GM21786 (cell line): ENCODE data around the gene L3MBTL4.

ENCODE experiments used
- ATAC-seq: cut with Tn5 transposase; IDR thresholded peaks from one replicate; pipeline ENCODE4 v1.9.1; 2021; ENCODE audit not compliant: unreplicated experiment

L3MBTL4 gene

DNA sequence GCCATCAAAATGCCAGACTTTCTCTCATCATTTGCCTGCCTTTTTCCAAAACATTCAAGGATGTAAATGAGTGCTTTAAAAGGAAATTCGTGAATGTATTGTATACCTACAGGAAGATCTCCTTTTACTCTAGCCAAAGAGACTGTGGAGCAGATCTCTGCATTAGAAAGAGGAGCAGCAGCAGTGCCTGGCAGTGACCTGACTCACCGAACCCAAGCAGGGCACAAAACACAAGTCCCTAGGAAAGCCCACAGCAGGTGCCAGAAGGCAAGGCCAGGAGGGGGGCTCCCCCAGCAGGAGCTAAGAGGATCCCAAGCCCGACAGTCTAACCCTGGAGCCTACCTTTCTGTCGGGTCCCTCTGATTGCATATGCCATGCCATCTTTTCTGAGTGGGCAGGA is 47.9 kb downstream of the L3MBTL4 start:
- no peak for ATAC-seq

- ATAC-seq: no peak
Observed at GRCh38 chr18:6365385-6365784, 49.3 kb downstream of the L3MBTL4 start.

GRCh38 chr18:6363216-6363615 is 51.5 kb downstream of the L3MBTL4 start:
- ATAC-seq: peak; percentile 56

DNA sequence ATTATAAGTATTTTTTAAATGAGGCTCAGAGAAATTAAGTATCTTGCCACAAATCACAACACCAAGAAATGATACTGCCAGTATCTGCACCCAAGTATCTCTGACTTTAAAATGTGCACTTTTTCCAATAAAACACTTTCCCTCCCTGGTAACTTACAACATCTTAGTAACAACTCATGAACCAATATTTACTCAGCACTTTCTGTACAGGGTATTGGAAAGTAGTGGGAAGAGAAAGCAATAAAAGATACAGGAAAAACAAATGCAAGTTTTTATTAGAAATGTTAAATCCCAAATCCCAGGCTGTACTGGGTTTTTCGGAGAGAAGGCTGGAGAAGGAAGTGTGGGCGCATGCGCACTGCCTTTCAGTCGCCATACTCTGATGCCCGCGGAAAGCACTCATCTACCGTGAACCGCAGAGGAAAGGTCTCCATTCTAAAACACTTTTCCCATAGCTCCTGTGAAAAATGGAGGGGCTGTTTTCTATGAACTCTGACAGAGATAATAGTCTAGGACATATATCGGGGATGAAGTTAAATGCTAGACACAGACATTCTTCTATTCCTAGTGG is 52.1 kb downstream of the L3MBTL4 start:
- ATAC-seq: no peak

DNA sequence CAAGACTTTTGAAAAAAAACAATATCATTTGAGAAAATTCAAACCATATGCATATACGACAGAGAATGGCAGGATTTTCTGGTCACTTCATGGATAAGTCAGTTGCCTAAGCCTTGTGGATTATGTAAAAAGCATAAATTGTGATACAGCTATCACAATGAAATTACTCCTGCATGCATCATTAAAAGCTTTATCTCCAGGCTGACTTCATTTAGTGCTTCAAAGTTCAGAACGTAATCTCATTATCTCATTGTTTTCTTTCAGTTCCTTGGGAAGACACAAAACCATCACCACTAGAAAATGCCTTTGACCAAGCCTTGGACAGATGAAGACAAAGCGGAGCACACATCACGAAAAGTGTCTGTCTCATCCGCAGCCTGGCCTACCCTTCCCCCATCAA is 57.0 kb downstream of the L3MBTL4 start:
- no peak for ATAC-seq

GRCh38 chr18:6355789-6356589 is 58.7 kb downstream of the L3MBTL4 start:
- ATAC-seq: no peak

GRCh38 chr18:6352275-6352674 is 62.4 kb downstream of the L3MBTL4 start:
- ATAC-seq: no peak

GRCh38 chr18:6342990-6343389 is 71.7 kb downstream of the L3MBTL4 start:
- no peak for ATAC-seq

DNA sequence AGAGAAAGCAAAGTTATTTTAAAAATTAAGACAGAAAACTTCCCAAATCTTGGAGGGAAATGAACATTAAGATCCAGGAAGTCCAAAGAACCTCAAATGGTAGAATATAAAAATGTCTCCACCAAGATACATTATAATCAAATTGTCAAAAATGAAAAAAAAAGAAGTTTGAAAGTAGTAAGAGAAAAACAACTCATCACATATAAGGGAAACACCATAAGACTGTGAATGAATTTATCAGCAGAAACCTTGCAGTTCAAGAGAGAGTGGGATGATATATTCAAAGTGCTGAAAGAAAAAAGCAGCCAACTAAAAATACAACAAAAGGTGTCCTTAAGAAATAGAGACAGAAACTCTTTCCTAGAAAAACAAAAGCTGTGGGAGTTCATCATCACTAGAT is 73.0 kb downstream of the L3MBTL4 start:
- ATAC-seq: no peak

DNA sequence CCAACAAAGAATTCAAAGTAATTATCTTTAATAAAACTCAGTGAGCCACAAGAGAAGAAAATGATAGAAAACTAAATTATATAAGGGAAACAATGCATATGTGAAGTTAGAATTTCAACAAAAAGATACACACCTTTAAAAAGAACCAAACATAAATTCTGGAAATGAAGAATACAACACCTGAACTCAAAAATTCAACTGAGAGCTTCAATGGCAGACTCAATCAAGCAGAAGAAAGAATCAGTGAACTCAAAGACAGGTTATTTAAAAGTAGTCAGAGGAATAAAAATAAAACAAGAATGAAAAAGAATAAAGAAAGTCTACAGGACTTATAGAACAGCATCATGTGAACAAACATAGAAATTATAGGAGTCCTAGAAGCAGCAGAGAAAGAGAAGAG is 73.4 kb downstream of the L3MBTL4 start:
- ATAC-seq: no peak

DNA sequence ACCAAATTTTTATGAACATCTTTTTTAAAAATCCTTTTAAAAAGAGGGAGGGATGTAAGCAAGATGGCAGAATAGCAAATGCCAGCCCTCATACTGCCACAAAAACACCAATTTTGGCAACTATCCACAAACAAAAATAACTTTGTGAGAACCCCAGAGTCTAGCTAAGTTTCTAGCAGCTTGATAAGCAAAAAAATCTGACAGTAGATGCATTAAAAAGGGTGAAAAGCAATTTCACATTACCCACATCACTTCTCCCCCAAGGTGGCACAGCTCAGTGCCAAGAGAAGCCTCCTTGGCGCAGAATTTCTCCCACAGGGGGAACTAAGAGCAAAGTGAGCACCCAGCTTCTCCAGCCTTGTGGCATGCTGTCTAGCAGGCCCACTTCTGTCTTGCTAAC is 74.6 kb downstream of the L3MBTL4 start:
- no peak for ATAC-seq

DNA sequence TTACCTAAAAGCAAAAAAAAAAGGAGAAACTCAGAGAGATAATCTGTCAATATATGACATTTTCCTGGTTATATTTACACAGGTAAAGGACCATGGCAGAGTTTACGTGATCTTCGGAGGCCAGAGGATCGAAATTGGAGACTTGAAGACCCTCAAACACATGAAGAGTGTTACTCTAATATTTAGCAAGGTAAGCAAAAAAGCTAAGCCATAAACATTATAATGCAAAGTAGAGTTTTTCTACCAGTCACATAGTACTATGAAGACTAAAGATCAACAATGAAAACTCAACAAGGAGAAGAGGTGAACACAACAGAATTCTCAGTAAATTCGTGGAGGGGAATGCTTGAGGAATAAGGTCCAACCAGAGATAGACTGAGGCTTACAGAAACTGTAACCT is 78.5 kb downstream of the L3MBTL4 start:
- no peak for ATAC-seq

GRCh38 chr18:6333981-6334380 is 80.7 kb downstream of the L3MBTL4 start:
- no peak for ATAC-seq

DNA sequence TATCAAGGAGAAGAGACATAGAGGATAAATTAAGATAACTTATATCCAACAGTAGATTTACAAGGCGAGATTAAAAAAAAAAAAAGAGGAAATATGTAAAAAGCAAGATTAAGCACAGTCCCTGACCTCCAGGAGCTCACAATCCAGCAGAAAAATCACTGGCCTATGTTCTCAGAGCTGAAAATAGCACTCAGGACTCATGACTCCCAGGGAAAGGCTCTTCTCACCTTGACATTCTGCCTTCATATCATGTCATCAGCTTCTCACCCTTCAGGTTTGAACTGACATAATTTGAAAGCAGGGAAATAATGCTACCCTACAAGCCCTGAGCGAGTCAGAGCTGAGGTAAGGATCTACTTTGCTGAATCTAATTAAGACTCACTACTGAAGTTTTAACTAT is 82.8 kb downstream of the L3MBTL4 start:
- no peak for ATAC-seq

- no peak for ATAC-seq
Observed at GRCh38 chr18:6330786-6331185, 83.9 kb downstream of the L3MBTL4 start.

DNA sequence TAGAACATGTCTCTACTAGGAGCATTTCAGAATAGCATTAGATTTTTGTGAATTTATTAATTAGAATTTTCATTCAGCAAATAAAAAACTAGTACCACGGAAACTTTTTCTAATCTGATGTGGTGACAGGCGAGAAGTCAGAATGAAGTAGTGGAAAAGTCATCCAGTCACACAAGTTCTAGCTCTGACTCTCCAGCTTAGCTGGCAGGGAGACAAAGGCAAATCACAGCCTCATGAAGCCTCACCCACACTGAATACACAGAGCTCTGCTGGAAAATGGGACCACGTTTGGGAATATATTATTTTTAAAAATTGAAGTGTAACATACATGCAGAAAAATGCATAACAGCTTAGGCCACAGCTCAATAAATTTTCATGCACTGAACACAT is 86.1 kb downstream of the L3MBTL4 start:
- no peak for ATAC-seq

- no peak for ATAC-seq
Observed at GRCh38 chr18:6327895-6328620, 86.7 kb downstream of the L3MBTL4 start.

DNA sequence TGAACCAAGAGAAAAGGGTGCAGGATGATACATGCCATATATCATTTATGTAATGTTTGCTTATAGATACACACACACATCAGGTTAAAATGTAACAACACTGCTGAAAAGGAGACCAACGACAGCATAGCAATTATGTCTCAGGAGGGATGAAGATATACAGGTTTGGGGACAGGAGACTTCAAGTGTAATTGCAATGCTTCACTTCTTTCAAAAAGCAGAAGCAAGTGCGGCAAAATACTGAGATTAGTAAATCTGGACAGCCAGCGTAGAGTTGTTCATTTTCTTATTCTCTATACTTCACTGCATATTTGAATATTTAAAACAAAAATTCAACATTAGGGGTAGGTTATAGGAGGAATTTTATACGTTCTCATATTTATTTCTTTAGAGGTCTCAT is 87.2 kb downstream of the L3MBTL4 start:
- no peak for ATAC-seq

DNA sequence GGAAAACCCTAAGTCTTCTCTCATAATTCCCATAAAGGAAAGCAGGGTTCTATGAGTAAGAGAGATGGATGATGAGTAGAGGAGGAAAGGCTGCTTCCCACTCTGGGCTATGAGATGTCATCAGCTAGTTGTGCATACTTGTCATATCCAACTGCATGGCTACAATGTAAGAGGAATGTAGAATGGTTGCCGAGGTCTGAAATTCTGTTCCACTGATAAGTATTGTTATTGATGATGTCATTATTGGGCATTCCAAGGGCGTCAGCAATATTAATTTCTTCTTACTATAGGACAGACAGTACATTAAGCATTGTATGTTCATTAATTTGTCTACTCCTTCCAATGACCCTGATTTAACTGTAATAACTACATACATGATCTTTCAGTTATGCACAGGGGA is 88.1 kb downstream of the L3MBTL4 start:
- no peak for ATAC-seq

DNA sequence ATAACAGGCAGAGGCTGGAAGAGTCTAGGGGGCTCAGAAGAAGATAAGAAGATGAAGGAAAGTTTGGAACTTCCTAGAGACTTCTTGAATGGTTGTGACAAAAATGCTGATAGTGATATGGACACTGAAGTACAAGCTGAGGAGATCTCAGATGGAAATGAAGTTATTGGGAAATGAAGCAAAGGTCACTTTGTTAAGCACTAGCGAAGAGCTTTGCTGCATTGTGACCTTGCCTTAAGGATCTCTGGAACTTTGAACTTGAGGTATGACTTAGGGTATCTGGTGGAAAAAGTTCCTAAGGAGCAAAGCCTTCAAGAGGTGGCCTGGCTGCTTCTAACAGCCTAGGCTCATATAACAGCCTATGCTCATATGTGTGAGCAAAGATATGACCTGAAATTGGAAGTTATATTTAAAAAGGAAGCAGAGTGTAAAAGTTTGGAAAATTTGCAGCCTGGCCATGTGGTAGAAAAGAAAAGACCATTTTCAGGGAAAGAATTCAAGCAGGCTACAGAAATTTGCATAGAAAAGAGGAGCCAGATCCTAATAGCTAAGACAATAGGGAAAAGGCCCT is 91.3 kb downstream of the L3MBTL4 start:
- no peak for ATAC-seq

DNA sequence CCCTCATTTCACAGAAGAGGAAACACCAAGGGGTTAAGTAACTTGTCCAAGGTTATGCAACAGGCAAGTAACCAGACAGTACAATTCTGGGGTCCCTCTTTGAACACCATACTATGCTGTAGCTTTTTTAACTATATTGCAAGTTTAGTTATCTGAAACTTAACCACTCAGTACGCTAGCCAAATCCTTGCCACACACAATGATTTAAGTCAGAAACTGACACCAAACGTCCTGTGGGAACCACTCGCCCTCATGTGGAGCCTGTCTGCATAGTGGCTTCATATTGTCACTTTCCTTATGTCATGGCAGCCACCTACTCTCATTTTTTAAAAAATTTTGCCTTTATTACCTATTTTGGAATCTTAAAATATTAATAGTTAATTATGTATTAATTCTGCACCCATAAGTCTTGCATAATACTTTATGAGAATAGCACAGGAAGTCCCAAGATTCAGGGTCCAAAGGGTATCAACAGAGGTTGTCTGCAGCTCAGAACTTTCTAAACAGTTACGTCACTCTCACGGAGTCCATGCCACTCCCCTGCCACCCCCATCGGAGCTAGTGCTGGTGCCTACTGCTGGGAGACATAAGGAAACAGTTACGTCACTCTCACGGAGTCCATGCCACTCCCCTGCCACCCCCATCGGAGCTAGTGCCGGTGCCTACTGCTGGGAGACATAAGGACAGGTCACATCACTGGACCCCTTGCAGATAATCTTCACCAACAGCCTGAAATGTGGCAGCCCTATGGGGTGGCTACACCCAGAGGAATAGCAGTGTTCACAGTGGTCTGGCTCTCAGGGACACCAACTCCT is 99.0 kb downstream of the L3MBTL4 start:
- ATAC-seq: no peak
